WTC11 (cell line): ENCODE data around the gene HSF5. TPM values are rescaled to one million over a fixed set of nuclear protein-coding genes. Genes with fewer than 3 reads are reported as not detected.

Experiments used
- ATAC-seq: fragments of 200-7000 bp; cut with Tn5 transposase; 2 replicates; pipeline ENCODE4 v1.10.0; 2021; ENCODE audit warnings: mild to moderate bottlenecking, moderate library complexity
- CTCF ChIA-PET: fragments of 300-600 bp; sonication (Branson Sonifier 250); formaldehyde crosslinking; loops from one replicate; lab custom pipeline; 2021; ENCODE audit warnings: antibody characterized with exemption; lab: Charles Lee
- POLR2A ChIA-PET: fragments of 350-600 bp; sonication (Branson Sonifier 250); formaldehyde crosslinking; loops from one replicate; lab custom pipeline; 2021; ENCODE audit warnings: antibody characterized with exemption; lab: Charles Lee
- DNase-seq: peaks from one replicate; pipeline ENCODE4 v3.0.0; 2021; ENCODE audit warnings: low spot score
- H3K27ac Mint-ChIP-seq: 2 replicates; pipeline ENCODE4 v1.8.0; 2021; ENCODE audit warnings: mixed read lengths
- H3K27me3 Mint-ChIP-seq: 2 replicates; pipeline ENCODE4 v1.8.0; 2021; ENCODE audit warnings: low read depth, mild to moderate bottlenecking, moderate library complexity, mixed read lengths
- H3K36me3 Mint-ChIP-seq: 2 replicates; pipeline ENCODE4 v1.8.0; 2021; ENCODE audit warnings: mixed read lengths
- H3K4me1 Mint-ChIP-seq: 2 replicates; pipeline ENCODE4 v1.8.0; 2022; ENCODE audit warnings: mixed read lengths
- H3K4me3 Mint-ChIP-seq: 2 replicates; pipeline ENCODE4 v1.8.0; 2021; ENCODE audit warnings: mild to moderate bottlenecking, moderate library complexity, mixed read lengths
- H3K9me3 Mint-ChIP-seq: 2 replicates; pipeline ENCODE4 v1.8.0; 2021; ENCODE audit warnings: mixed read lengths
- ATF1 ChIP-seq: sonication (generic); formaldehyde crosslinking; IDR thresholded peaks from 2 replicates; pipeline ENCODE4 v1.8.1; 2023; ENCODE audit warnings: mild to moderate bottlenecking, moderate library complexity, missing genetic modification reagents
- CREB1 ChIP-seq: sonication (generic); formaldehyde crosslinking; IDR thresholded peaks from 2 replicates; pipeline ENCODE4 v1.8.0; 2023; ENCODE audit warnings: mild to moderate bottlenecking, missing genetic modification reagents
- E2F4 ChIP-seq: sonication (generic); formaldehyde crosslinking; IDR thresholded peaks from 2 replicates; pipeline ENCODE4 v1.8.1; 2022; ENCODE audit warnings: low read depth, mild to moderate bottlenecking, moderate library complexity, missing genetic modification reagents, borderline replicate concordance
- ETV6 ChIP-seq: sonication (generic); formaldehyde crosslinking; IDR thresholded peaks from 2 replicates; pipeline ENCODE4 v1.8.1; 2022; ENCODE audit warnings: mild to moderate bottlenecking, missing genetic modification reagents
- GABPB1 ChIP-seq: sonication (generic); formaldehyde crosslinking; IDR thresholded peaks from 2 replicates; pipeline ENCODE4 v1.8.1; 2023; ENCODE audit warnings: mild to moderate bottlenecking, missing genetic modification reagents
- MLX ChIP-seq: sonication (generic); formaldehyde crosslinking; IDR thresholded peaks from 2 replicates; pipeline ENCODE4 v1.8.1; 2023; ENCODE audit warnings: mild to moderate bottlenecking, missing genetic modification reagents, moderate library complexity
- PRDM15 ChIP-seq: sonication (generic); formaldehyde crosslinking; IDR thresholded peaks from 2 replicates; pipeline ENCODE4 v1.8.0; 2022; ENCODE audit warnings: missing genetic modification reagents
- PRRX2 ChIP-seq: fragments of 250-450 bp; sonication (Bioruptor Pico); IDR thresholded peaks from 2 replicates; pipeline ENCODE4 v1.8.0; 2021; ENCODE audit warnings: mild to moderate bottlenecking
- SMAD3 ChIP-seq: sonication (generic); formaldehyde crosslinking; IDR thresholded peaks from 2 replicates; pipeline ENCODE4 v1.8.0; 2022; ENCODE audit warnings: missing genetic modification reagents, mild to moderate bottlenecking, borderline replicate concordance
- SMAD4 ChIP-seq: sonication (generic); formaldehyde crosslinking; IDR thresholded peaks from 2 replicates; pipeline ENCODE4 v1.8.0; 2022; ENCODE audit warnings: mild to moderate bottlenecking, missing genetic modification reagents
- TCF7 ChIP-seq: sonication (generic); formaldehyde crosslinking; IDR thresholded peaks from 2 replicates; pipeline ENCODE4 v1.8.0; 2022; ENCODE audit warnings: mild to moderate bottlenecking, low read depth, missing genetic modification reagents, moderate library complexity
- ZMAT4 ChIP-seq: fragments of 250-450 bp; sonication (Bioruptor Pico); IDR thresholded peaks from 2 replicates; pipeline ENCODE4 v1.9.0; 2021; ENCODE audit warnings: mild to moderate bottlenecking
- ZNF121 ChIP-seq: sonication (generic); formaldehyde crosslinking; IDR thresholded peaks from 2 replicates; pipeline ENCODE4 v1.8.0; 2023; ENCODE audit warnings: missing genetic modification reagents
- ZNF281 ChIP-seq: sonication (generic); formaldehyde crosslinking; IDR thresholded peaks from 2 replicates; pipeline ENCODE4 v1.8.0; 2023; ENCODE audit warnings: mild to moderate bottlenecking, missing genetic modification reagents
- ZNF396 ChIP-seq: fragments of 250-450 bp; sonication (Bioruptor Pico); IDR thresholded peaks from 2 replicates; pipeline ENCODE4 v1.8.0; 2021; ENCODE audit warnings: mild to moderate bottlenecking, moderate library complexity, borderline replicate concordance
- ZNF416 ChIP-seq: fragments of 250-450 bp; sonication (Bioruptor Pico); IDR thresholded peaks from 2 replicates; pipeline ENCODE4 v1.9.0; 2021; ENCODE audit warnings: mild to moderate bottlenecking, inconsistent platforms
- ZSCAN18 ChIP-seq: fragments of 250-450 bp; sonication (Bioruptor Pico); IDR thresholded peaks from 2 replicates; pipeline ENCODE4 v2.1.2; 2022; ENCODE audit warnings: mild to moderate bottlenecking, moderate library complexity
- total RNA-seq: library from RNA; stranded (reverse); gene quantifications from 3 replicates; pipeline ENCODE4 v1.2.3, GENCODE V29; 2021

The HSF5 gene
- total RNA-seq, 1 experiment from 2014 or later = 0.09 TPM

GRCh38 chr17:58537266-58537665 is 49.1 kb upstream of the HSF5 start:
- H3K27me3 Mint-ChIP-seq = peaks cover 39% of the 10 kb centered on the region
- no peaks in the 10 kb centered on the region for H3K9me3 Mint-ChIP-seq
- H3K4me1 Mint-ChIP-seq = peaks cover 28% of the 10 kb centered on the region
- no peak for DNase-seq
- ChIA-PET CTCF (interaction anchor here (1.2 to 1.5 kb wide), 2 partner anchors 9 to 17 kb away, joined by 3 to 5 read pairs; no protein-coding TSS in a partner anchor), POLR2A (no interaction called here)
- no peak for ATAC-seq
- TF ChIP-seq ZNF281 = no peak
- H3K36me3 Mint-ChIP-seq = no peaks in the 10 kb centered on the region
- no peak overlapping the region for H3K4me3 Mint-ChIP-seq
- H3K27ac Mint-ChIP-seq = no peak overlapping the region

GRCh38 chr17:58536542-58536941 is 48.3 kb upstream of the HSF5 start:
- CTCF ChIA-PET = interaction anchor here (1.2 to 1.5 kb wide), 3 partner anchors 9 to 16 kb away, joined by 3 to 6 read pairs (median 5); no protein-coding TSS in a partner anchor
- peaks cover 22% of the 10 kb centered on the region for H3K4me1 Mint-ChIP-seq
- no peak for DNase-seq
- no peak overlapping the region for H3K4me3 Mint-ChIP-seq
- peaks cover 39% of the 10 kb centered on the region for H3K27me3 Mint-ChIP-seq
- no peak for TF ChIP-seq PRDM15
- no peak for TF ChIP-seq PRRX2 (CRISPR knock-in tag)
- no peak for TF ChIP-seq ZSCAN18 (CRISPR knock-in tag)
- no peak for TF ChIP-seq E2F4
- TF ChIP-seq TCF7 = no peak
- TF ChIP-seq MLX (CRISPR knock-in tag) = no peak
- TF ChIP-seq ETV6 = no peak
- TF ChIP-seq CREB1 (CRISPR knock-in tag) = no peak
- no peak for TF ChIP-seq SMAD3 (CRISPR knock-in tag)
- TF ChIP-seq, all 79 proteins: peak for 0
- Mint-ChIP-seq H3K36me3 (no peaks in the 10 kb centered on the region), H3K27ac (no peak overlapping the region), H3K9me3 (no peaks in the 10 kb centered on the region)
- no peak for ATAC-seq
- POLR2A ChIA-PET = no interaction called here

GRCh38 chr17:58535431-58535830 is 47.2 kb upstream of the HSF5 start:
- Mint-ChIP-seq H3K36me3 (no peaks in the 10 kb centered on the region), H3K4me1 (peaks cover 22% of the 10 kb centered on the region), H3K27ac (no peak overlapping the region), H3K9me3 (no peaks in the 10 kb centered on the region), H3K27me3 (peaks cover 45% of the 10 kb centered on the region), H3K4me3 (no peak overlapping the region)
- ATAC-seq = no peak
- ChIA-PET POLR2A (no interaction called here), CTCF (interaction anchor here (0.9 to 1.4 kb wide), 3 partner anchors 15 to 286 kb away, joined by 3 to 7 read pairs (median 6); no protein-coding TSS in a partner anchor)
- DNase-seq = no peak
- TF ChIP-seq ZNF396 = no peak
- no peak for TF ChIP-seq SMAD4
- no peak for TF ChIP-seq MLX (CRISPR knock-in tag)
- no peak for TF ChIP-seq ZMAT4 (CRISPR knock-in tag)
- TF ChIP-seq GABPB1 (CRISPR knock-in tag) = no peak
- TF ChIP-seq ZNF416 (CRISPR knock-in tag) = no peak
- no peak for TF ChIP-seq ATF1
- no peak for TF ChIP-seq ZNF121 (CRISPR knock-in tag)
- TF ChIP-seq PRDM15 = no peak
